T-helper 9 cell (primary cell): ENCODE data around the gene BLCAP.
"Not testable (repeated sequence)": the region's sequence is repeated elsewhere in the genome, so short reads cannot be mapped to it uniquely, and the experiment has no call there.

ENCODE experiments used
- DNase-seq: peaks from one replicate; pipeline ENCODE4 v3.0.0-alpha.2; 2020

Gene BLCAP

DNA sequence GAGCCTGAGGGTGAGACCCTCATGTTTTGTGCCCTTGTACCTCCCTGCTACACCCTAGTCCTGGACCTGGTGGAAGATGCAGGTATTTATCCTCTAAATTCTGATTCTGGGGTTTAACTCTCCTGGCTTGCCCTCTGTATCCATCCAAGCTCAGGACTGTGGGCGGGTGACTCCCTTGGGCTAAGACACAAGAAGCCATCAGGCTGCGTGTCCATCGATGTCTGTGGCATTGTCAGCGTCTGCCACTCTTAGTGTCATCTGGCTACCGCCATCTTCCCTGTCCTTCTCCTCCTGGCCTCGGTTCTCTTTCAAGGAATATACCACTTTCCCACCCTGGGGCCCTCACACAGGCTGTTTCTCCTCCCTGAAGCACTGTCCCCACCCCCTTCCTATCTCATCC lies 28.9 kb upstream of the BLCAP start:
- DNase-seq, result no peak

DNA sequence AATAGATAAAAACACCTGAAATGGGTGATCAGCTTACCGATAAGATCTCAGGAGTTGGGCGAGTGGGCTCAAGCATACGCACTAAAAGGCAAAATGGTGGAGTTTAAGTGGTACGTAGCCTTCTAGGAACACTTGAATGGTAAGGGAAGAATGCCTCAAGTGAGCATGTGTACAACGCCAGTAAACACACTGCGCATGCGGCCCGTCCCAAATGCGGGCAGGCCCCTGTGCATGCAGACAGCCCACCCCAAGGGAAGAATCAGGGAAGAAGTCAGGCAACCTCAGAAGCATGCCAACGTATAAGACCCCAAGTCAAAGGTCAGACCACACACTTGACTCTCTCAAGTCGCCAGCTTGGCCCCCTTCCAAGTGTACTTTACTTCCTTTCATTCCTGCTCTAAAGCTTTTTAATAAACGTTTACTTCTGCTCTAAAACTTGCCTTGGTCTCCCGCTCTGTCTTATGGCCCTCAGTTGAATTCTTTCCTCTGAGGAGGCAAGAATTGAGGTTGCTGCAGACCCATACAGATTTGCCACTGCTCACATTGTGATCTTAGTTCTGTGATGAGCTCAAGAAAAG lies 27.1 kb upstream of the BLCAP start:
- DNase-seq, result not testable (repeated sequence)

- DNase-seq, result no peak
Observed at GRCh38 chr20:37552415-37552814, 24.7 kb upstream of the BLCAP start.

DNA sequence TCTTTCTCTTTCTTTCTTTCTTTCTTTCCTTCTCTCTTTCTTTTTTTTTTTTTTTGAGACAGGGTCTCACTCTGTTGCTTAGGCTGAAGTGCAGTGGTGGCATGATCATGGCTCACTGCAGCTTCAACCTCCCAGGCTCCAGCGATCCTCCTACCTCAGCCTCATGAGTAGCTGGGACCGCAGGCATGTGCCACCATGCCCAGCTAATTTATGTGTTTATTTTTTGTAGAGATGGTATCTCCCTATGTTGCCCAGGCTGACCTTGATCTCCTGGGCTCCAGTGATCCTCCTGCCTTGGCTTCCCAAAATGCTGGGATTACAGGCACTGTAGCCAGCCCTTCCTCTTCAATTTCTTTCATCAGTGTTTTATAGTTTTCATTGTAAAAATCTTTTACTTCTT lies 24.0 kb upstream of the BLCAP start:
- DNase-seq, result not testable (repeated sequence)

DNA sequence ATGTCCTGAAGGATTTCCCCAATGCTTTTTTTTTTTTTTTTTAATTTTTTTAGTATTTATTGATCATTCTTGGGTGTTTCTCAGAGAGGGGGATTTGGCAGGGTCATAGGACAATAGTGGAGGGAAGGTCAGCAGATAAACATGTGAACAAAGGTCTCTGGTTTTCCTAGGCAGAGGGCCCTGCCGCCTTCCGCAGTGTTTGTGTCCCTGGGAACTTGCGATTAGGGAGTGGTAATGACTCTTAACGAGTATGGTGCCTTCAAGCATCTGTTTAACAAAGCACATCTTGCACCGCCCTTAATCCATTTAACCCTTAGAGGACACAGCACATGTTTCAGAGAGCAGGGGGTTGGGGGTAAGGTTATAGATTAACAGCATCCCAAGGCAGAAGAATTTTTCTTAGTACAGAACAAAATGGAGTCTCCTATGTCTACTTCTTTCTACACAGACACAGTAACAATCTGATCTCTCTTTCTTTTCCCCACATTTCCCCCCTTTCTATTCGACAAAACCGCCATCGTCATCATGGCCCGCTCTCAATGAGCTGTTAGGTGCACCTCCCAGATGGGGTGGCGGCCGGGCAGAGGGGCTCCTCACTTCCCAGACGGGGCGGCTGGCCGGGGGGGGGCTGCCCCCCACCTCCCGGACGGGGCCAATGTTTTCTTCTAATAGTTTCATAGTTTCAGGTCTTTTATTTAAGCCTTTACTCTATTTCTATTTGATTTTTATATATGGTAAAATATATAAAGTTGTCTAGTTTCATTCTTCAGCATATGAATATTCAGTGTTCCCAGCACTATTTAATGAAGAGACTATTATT lies 22.6 kb upstream of the BLCAP start:
- DNase-seq, result not testable (repeated sequence)

- DNase-seq, result no peak
Observed at GRCh38 chr20:37547912-37548311, 20.2 kb upstream of the BLCAP start.

GRCh38 chr20:37545516-37545915 lies 17.8 kb upstream of the BLCAP start:
- no peak for DNase-seq

DNA sequence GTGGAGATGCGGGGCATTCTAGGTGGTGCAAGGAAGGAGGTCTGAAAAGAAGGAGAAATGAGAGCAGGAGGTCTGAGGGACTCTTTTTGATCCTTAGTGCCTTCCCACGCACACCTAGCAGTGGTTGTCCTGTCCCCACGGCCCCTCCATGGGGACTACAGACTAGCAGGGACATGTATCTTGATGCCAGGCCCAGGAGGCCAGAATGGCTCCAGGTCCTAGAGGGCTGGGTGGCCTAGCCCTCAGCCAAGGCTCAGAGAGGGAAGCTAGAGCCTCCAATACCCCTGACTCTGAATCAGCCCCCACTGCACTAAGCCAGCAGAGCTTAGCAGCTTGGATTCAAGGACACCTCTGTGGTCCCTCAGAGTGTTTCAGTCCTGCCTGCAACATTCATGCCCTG lies 16.7 kb upstream of the BLCAP start:
- no peak for DNase-seq

DNA sequence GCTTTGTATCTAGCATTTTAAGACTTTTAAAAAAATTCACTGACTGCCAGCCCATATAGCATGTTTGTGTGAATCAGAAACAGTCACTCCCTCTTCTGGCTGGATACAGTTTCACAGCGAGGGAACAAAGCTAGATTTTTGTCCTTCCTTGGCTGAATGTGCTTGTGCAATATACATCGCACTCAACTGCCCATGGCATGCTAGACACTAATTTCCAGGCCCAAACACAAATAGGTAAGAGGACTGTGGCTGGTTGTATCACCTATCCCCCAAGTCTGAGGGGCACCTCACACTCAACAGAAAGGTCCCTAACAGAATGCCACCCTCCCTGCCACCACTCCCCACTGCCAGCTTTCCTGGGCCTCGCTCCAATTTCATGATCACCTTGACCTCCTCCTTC lies 16.2 kb upstream of the BLCAP start:
- no peak for DNase-seq

DNA sequence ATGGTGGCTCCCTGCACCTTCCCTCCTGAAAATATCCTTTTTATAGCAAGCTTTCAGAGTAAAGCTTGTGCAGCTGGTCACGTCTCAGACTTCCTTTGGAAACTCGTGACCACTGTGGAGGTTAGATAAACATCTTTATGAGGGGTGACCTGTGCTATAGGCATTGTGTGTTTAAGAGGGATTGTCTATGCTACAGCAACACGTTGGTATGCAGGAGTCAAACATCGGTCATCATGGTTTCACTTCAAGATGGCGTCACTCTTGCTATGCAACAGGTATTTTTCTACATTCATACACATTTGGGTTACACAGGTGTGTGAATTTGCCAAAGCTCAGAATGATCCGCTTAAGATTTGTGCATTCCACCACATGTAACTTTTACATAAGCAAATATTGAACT lies 14.6 kb upstream of the BLCAP start:
- DNase-seq, result no peak

DNA sequence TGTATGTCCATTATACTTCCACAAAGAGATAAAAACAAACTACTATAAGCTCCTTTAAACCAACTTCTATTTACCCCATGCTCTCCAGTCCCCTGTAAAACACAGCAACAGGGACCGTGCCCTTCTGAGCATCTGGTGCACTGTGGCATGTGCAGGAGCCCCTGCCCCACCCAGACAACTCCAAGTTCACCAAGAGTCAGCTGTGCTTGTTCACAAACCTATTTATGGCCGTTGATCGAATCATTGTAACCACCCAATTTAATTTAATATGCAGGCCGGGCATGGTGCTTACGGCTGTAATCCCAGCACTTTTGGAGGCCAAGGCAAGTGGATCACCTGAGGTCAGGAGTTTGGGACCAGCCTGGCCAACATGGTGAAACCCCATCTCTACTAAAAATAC lies 13.7 kb upstream of the BLCAP start:
- no peak for DNase-seq

GRCh38 chr20:37540838-37541237 lies 13.2 kb upstream of the BLCAP start:
- not testable (repeated sequence) for DNase-seq

GRCh38 chr20:37540001-37540400 lies 12.3 kb upstream of the BLCAP start:
- no peak for DNase-seq

GRCh38 chr20:37539424-37539823 lies 11.7 kb upstream of the BLCAP start:
- DNase-seq, result no peak

- DNase-seq, result no peak
Observed at GRCh38 chr20:37538003-37538402, 10.3 kb upstream of the BLCAP start.

DNA sequence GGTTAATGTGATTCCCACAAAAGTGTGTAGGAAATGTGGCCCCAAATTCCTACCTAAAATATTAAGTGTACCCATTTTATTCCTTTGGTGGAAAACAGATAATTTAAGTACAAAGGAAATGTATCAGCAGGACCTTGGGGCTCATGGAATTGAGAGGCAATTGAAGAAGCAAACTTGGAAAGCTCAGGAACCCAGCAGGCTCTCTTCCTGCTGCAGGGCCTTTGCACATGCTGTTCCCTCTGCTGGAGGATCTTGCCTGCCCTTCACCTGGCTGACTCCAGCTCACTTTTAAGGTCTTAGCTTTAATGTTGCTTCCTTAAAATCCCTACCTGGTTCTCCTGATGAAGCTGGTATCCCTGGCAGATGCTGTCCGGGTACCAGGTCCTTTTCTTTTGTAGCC lies 9.8 kb upstream of the BLCAP start:
- DNase-seq, result no peak

- DNase-seq, result no peak
Observed at GRCh38 chr20:37535443-37536132, 7.9 kb upstream of the BLCAP start.

DNA sequence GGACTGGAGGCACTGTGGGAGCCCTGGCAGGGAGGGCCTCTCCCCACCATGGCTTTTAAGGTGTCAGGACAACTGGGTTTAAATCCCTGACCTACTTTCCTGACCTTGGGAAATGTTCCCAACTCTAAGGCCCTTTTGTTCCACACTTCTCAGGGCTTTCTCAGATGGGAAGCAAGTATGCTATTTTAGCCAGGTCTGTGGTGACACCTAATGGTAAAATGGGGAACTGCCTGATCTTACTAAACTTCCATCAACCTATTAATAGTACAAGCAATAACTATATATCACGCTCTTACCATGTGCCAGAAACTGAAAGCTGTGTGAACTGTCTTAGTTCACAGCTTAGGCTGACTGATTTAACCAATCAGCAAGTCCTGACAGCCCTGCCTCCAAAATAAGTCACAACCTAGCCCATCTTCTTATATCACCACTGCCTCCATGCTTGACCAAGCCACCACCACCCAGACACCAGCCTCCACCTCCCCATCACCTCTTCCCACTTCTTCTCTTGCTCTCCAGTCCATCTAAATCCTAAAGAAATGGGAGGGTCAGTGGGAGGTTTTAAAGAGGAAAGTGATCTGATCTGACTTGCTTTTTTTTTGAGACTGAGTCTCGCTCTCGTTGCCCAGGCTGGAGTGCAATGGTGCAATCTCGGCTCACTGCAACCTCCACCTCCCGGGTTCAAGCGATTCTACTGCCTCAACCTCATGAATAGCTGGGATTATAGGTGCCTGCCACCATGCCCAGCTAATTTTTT lies 6.9 kb upstream of the BLCAP start:
- peak; percentile 31 for DNase-seq

- DNase-seq, result no peak
Observed at GRCh38 chr20:37533154-37533715, 5.6 kb upstream of the BLCAP start.

DNA sequence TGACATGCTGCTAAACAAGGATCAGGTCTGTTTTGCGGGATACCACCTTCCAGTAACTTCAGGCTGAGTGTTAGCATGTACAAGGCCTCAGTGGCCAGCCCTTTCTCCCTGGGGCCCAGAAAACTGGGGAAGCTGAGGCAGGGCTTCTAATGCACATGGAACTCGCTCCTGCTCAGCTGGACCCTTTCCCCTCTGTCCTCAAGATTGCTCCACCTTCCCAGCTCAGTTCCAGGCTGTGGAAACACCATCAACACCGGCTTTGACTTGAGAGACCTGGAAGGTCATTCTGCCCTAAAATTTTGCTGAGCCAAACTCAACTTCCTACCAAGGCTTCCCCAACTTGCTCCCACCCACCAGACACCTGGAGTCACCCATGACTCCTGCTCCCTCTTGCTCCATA lies 4.2 kb upstream of the BLCAP start:
- DNase-seq, result no peak

DNA sequence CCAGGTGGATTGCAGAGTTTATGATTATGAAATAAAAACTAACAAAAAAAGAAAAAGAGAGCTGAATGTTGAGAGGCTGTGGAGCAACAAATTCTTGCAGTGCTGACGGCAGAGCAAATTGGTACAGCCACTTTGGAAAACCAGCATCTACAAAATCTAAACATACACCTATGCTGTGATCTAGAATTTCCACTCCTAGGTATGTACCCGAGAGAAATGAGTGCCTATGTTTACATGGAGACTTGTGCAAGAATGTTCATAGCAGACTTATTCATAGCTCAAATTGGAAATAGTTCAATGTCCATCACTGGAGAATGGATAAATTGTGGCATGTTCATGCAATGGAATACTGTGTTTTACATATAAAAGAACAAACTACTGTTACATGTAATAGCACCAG lies 3.0 kb upstream of the BLCAP start:
- no peak for DNase-seq

GRCh38 chr20:37529968-37530600 lies 2.4 kb upstream of the BLCAP start:
- no peak for DNase-seq
